GM12872 (cell line): ENCODE results near the gene ITPRIPL2.

Experiments used
- TF ChIP-seq, protein P1 (sequence below): IDR thresholded peaks from 3 replicates; pipeline ENCODE4 v1.5.1; 2011; ENCODE audit warnings: low read depth, mild to moderate bottlenecking, low read length, moderate library complexity; ENCODE audit not compliant: insufficient read depth

The ITPRIPL2 gene

GRCh38 chr16:19113577-19114358, at the start of gene ITPRIPL2:
Gene ITPRIPL2, plus strand, starts transcription at chr16:19113964. Its CDS starts 498 bp downstream, at chr16:19114462.
- TF ChIP-seq, protein P1, sequence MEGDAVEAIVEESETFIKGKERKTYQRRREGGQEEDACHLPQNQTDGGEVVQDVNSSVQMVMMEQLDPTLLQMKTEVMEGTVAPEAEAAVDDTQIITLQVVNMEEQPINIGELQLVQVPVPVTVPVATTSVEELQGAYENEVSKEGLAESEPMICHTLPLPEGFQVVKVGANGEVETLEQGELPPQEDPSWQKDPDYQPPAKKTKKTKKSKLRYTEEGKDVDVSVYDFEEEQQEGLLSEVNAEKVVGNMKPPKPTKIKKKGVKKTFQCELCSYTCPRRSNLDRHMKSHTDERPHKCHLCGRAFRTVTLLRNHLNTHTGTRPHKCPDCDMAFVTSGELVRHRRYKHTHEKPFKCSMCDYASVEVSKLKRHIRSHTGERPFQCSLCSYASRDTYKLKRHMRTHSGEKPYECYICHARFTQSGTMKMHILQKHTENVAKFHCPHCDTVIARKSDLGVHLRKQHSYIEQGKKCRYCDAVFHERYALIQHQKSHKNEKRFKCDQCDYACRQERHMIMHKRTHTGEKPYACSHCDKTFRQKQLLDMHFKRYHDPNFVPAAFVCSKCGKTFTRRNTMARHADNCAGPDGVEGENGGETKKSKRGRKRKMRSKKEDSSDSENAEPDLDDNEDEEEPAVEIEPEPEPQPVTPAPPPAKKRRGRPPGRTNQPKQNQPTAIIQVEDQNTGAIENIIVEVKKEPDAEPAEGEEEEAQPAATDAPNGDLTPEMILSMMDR, result no peak

- TF ChIP-seq, protein P1, result no peak
Measured at GRCh38 chr16:19066988-19067348, 46.8 kb upstream of the ITPRIPL2 start.

- TF ChIP-seq, protein P1, result no peak
Measured at GRCh38 chr16:19067349-19068236, 46.2 kb upstream of the ITPRIPL2 start, which contains the start of gene COQ7. Gene COQ7, plus strand, starts transcription at chr16:19067614. Its CDS starts 51 bp downstream, at chr16:19067665.

DNA sequence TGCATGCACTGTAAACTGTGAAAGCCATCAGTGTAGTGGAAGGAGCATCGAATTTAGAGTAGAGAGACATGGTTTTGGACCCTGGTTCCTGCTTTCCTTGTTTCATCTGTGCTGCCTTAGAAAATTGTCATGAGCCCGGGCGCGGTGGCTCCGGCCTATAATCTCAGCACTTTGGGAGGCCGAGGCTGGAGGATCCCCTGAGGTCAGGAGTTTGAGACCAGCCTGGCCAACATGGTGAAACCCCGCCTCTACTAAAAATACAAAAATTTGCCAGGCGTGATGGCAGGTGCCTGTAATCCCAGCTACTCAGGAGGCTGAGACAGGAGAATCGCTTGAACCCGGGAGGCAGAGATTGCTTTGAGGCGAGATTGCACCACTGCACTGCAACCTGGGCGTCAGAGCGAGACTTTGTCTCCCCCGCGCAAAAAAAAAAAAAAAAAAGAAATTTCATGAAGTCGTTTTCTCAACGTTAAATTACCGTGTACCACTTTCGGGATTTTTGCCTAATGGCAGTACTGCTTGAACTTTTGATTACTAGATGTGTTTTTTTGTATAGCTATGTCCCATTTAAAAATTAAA, 45.4 kb upstream of the ITPRIPL2 start:
- TF ChIP-seq, protein P1, result no peak

- TF ChIP-seq, protein P1, result peak; percentile 86
Measured at GRCh38 chr16:19071811-19072777, 41.7 kb upstream of the ITPRIPL2 start.

- TF ChIP-seq, protein P1, result no peak
Measured at GRCh38 chr16:19073344-19073743, 40.4 kb upstream of the ITPRIPL2 start.
